ENCODE measurements around the gene GDPD2.

The GDPD2 gene

DNA sequence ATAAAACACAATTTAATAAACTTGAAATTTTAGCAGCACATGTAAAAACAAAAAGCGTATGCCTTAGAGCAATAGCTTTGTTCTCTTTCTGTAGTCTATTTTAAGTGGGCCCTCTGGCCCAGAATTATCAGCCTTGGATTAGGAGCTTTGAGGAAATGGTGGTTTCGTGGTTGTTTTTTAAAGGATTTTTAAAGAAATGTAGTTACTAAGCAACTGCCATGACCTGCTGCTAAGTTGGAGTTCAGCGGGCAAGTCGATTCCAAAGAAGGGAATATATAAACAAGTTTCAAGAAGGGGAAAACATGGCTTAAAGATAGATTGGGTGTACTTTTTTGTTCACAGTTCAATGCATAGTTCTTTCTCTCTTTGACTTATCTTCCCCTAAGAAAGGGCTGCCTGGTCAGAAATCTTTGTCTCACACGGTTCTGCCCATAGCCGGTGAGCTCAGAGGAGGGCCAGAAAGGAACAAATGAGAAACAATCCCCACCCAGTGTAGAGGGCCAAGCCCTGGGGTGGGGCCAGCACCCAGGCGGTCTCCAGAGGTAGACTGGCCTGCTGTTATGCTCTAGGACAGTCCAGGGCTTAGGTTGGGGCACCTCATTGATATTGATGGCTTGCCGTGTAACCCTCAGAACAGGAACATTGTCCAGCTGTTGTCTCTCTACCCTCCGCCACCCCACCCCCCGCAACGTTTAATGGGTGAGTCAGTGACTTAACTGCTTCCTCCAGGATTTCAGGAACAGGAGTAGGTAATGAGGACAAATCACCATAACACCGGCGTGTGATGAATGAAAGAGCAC, 54.0 kb downstream of the GDPD2 start:
- H3K27me3 ChIP-seq (replicated peaks; ENCODE audit: insufficient read depth, low read length), result no peaks in the 10 kb centered on the region
- no peak for DNase-seq
- H3K4me2 ChIP-seq (ENCODE audit: low read depth, low read length), result no peak overlapping the region
- H3F3A ChIP-seq (ENCODE audit: insufficient read depth, low read length), result no peaks in the 10 kb centered on the region
- no peaks in the 10 kb centered on the region for H3K36me3 ChIP-seq (replicated peaks; ENCODE audit: insufficient read depth, low read length)
- no peak overlapping the region for H3K9ac ChIP-seq (ENCODE audit: low read length)
- H3K79me2 ChIP-seq (ENCODE audit: low read length), result no peaks in the 10 kb centered on the region
- H3K27ac ChIP-seq (ENCODE audit: low read length), result no peak overlapping the region
- H4K20me1 ChIP-seq (ENCODE audit: insufficient read depth, low read length), result no peaks in the 10 kb centered on the region
- no peaks in the 10 kb centered on the region for H3K9me3 ChIP-seq (replicated peaks; ENCODE audit: insufficient read depth, low read length)
- H2AFZ ChIP-seq (ENCODE audit: low read length), result no peak overlapping the region
- no peak overlapping the region for H3K4me3 ChIP-seq (ENCODE audit: low read length)
- H3K9me2 ChIP-seq (replicated peaks; ENCODE audit: insufficient read depth, low read length), result no peaks in the 10 kb centered on the region
- TF ChIP-seq, protein P1, sequence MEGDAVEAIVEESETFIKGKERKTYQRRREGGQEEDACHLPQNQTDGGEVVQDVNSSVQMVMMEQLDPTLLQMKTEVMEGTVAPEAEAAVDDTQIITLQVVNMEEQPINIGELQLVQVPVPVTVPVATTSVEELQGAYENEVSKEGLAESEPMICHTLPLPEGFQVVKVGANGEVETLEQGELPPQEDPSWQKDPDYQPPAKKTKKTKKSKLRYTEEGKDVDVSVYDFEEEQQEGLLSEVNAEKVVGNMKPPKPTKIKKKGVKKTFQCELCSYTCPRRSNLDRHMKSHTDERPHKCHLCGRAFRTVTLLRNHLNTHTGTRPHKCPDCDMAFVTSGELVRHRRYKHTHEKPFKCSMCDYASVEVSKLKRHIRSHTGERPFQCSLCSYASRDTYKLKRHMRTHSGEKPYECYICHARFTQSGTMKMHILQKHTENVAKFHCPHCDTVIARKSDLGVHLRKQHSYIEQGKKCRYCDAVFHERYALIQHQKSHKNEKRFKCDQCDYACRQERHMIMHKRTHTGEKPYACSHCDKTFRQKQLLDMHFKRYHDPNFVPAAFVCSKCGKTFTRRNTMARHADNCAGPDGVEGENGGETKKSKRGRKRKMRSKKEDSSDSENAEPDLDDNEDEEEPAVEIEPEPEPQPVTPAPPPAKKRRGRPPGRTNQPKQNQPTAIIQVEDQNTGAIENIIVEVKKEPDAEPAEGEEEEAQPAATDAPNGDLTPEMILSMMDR (IDR thresholded peaks at IDR 0.05; ENCODE audit: low read length), result no peak
- TF ChIP-seq EZH2phosphoT487 (IDR thresholded peaks at IDR 0.05; ENCODE audit: low read length), result no peak
- TF ChIP-seq EZH2 (optimal IDR thresholded peaks at IDR 0.05; ENCODE audit: low read depth, low read length), result no peak
- no peaks in the 10 kb centered on the region for H3K4me1 ChIP-seq (ENCODE audit: low read length)

DNA sequence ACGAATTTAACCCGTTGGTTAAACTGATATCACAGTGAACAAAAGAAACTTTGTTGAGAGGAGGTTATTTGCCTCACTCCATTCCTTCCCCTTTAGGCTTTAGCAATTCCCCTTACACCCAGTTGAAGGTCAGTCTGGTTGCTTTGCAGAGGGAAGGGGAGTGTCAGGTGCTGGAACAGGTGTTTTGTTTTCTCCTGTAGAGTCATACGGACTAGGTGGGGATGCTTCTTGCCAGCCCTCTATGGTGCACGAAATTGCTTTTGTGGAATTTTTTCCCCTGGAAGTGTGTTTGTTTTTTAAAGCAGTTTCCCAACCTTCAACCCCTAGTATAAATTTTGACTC, 54.6 kb downstream of the GDPD2 start:
- H3K4me3 ChIP-seq (ENCODE audit: low read length), result no peak overlapping the region
- H3F3A ChIP-seq (ENCODE audit: insufficient read depth, low read length), result no peaks in the 10 kb centered on the region
- H3K9ac ChIP-seq (ENCODE audit: low read length), result no peak overlapping the region
- no peaks in the 10 kb centered on the region for H3K36me3 ChIP-seq (replicated peaks; ENCODE audit: insufficient read depth, low read length)
- H2AFZ ChIP-seq (ENCODE audit: low read length), result no peak overlapping the region
- H3K4me1 ChIP-seq (ENCODE audit: low read length), result no peaks in the 10 kb centered on the region
- no peaks in the 10 kb centered on the region for H3K9me2 ChIP-seq (replicated peaks; ENCODE audit: insufficient read depth, low read length)
- TF ChIP-seq EZH2phosphoT487 (IDR thresholded peaks at IDR 0.05; ENCODE audit: low read length), result no peak
- TF ChIP-seq, protein P1 (IDR thresholded peaks at IDR 0.05; ENCODE audit: low read length), result no peak
- TF ChIP-seq EZH2 (optimal IDR thresholded peaks at IDR 0.05; ENCODE audit: low read depth, low read length), result no peak
- no peak overlapping the region for H3K27ac ChIP-seq (ENCODE audit: low read length)
- no peak overlapping the region for H3K4me2 ChIP-seq (ENCODE audit: low read depth, low read length)
- H3K27me3 ChIP-seq (replicated peaks; ENCODE audit: insufficient read depth, low read length), result no peaks in the 10 kb centered on the region
- H4K20me1 ChIP-seq (ENCODE audit: insufficient read depth, low read length), result no peaks in the 10 kb centered on the region
- no peaks in the 10 kb centered on the region for H3K9me3 ChIP-seq (replicated peaks; ENCODE audit: insufficient read depth, low read length)
- no peak for DNase-seq
- no peaks in the 10 kb centered on the region for H3K79me2 ChIP-seq (ENCODE audit: low read length)

DNA sequence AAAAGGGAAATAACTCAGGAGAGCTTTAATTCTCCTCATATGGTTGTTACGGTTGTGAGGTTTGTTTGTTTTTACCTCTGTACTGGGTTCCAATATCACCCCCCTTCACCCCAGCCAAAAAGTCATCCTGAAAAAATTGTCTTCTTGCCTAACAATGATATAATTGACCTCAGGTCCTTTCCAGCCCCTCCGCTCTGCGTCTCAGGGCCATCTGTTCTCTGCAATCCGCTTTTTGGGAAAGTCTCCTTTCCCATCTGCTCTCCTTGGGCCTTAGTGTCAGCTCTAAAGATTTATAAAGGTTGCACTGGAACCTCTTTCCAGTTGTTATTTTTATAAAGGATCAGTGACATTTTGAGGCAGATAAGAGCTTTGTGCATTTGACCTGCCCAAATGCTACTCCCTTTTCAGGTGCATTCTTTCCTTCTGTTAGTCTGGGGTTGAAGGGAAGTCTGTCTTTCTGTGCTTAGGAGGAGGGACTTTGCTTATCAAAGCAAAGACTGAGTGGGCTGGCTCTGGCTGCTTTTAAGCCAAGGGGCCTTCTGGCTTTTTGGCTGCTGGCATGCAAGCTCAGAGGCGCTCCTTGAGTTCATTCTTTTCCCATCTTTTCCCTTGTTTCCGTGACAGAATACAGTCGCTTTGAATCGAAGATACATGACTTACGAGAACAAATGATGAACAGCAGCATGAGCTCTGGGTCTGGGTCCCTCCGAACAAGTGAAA, 55.6 kb downstream of the GDPD2 start:
- H4K20me1 ChIP-seq (ENCODE audit: insufficient read depth, low read length), result no peaks in the 10 kb centered on the region
- no peak overlapping the region for H3K27ac ChIP-seq (ENCODE audit: low read length)
- H3K4me3 ChIP-seq (ENCODE audit: low read length), result no peak overlapping the region
- no peaks in the 10 kb centered on the region for H3F3A ChIP-seq (ENCODE audit: insufficient read depth, low read length)
- no peak overlapping the region for H3K4me2 ChIP-seq (ENCODE audit: low read depth, low read length)
- H3K9me2 ChIP-seq (replicated peaks; ENCODE audit: insufficient read depth, low read length), result no peaks in the 10 kb centered on the region
- H3K36me3 ChIP-seq (replicated peaks; ENCODE audit: insufficient read depth, low read length), result no peaks in the 10 kb centered on the region
- TF ChIP-seq EZH2phosphoT487 (IDR thresholded peaks at IDR 0.05; ENCODE audit: low read length) (no peak), EZH2 (optimal IDR thresholded peaks at IDR 0.05; ENCODE audit: low read depth, low read length) (no peak)
- TF ChIP-seq, protein P1 (IDR thresholded peaks at IDR 0.05; ENCODE audit: low read length), result no peak
- no peaks in the 10 kb centered on the region for H3K9me3 ChIP-seq (replicated peaks; ENCODE audit: insufficient read depth, low read length)
- no peak overlapping the region for H2AFZ ChIP-seq (ENCODE audit: low read length)
- H3K79me2 ChIP-seq (ENCODE audit: low read length), result no peaks in the 10 kb centered on the region
- no peaks in the 10 kb centered on the region for H3K4me1 ChIP-seq (ENCODE audit: low read length)
- no peak overlapping the region for H3K9ac ChIP-seq (ENCODE audit: low read length)
- no peak for DNase-seq
- no peaks in the 10 kb centered on the region for H3K27me3 ChIP-seq (replicated peaks; ENCODE audit: insufficient read depth, low read length)

All from MM.1S (cell line).